GM10266 (cell line): ENCODE measurements around the gene COL4A6.

Experiments
- DNase-seq: peaks from one replicate; pipeline ENCODE4 v3.0.0; 2012; ENCODE audit errors: extremely low spot score
- CTCF ChIP-seq: IDR thresholded peaks from 2 replicates; pipeline ENCODE4 v1.5.1; 2012; ENCODE audit warnings: mild to moderate bottlenecking, low read depth; ENCODE audit not compliant: control insufficient read depth, insufficient read depth; ENCODE audit errors: missing control alignments

The COL4A6 gene

GRCh38 chrX:108453841-108454240 lies 15.6 kb upstream of the COL4A6 start:
- no peak for DNase-seq
- no peak for TF ChIP-seq CTCF

GRCh38 chrX:108447303-108447702 lies 9.1 kb upstream of the COL4A6 start:
- no peak for TF ChIP-seq CTCF
- DNase-seq = no peak

GRCh38 chrX:108442901-108443464 lies 4.8 kb upstream of the COL4A6 start:
- no peak for TF ChIP-seq CTCF
- no peak for DNase-seq

GRCh38 chrX:108439961-108440696 lies 1.9 kb upstream of the COL4A6 start:
- no peak for TF ChIP-seq CTCF
- DNase-seq = no peak

- no peak for DNase-seq
- no peak for TF ChIP-seq CTCF
These were observed 1.3 kb upstream of the COL4A6 start, which contains the start of gene COL4A5 for GRCh38 chrX:108439426-108439942. TSS of gene COL4A5 (plus strand) at chrX:108439838. CDS start at chrX:108440126, 288 bp downstream.

GRCh38 chrX:108437349-108438109 lies 693 bp downstream of the COL4A6 start:
- DNase-seq = no peak
- no peak for TF ChIP-seq CTCF
